H1 (cell line): ENCODE results near the gene SMG9. TPM values are rescaled to one million over a fixed set of nuclear protein-coding genes. Genes with fewer than 3 reads are reported as not detected.

Source experiments
- CTCF ChIA-PET: fragments of 300-600 bp; sonication (Branson Sonifier 250); formaldehyde crosslinking; loops from one replicate; lab custom pipeline; 2021; ENCODE audit not compliant: partially characterized antibody; lab: Charles Lee
- POLR2A ChIA-PET: fragments of 300-600 bp; sonication (Branson Sonifier 250); formaldehyde crosslinking; loops from one replicate; lab custom pipeline; 2021; ENCODE audit warnings: inconsistent platforms; ENCODE audit not compliant: partially characterized antibody; lab: Charles Lee
- DNase-seq, 2 experiments: peaks; one replicate each; pipeline versions ENCODE4 v3.0.0 to v3.0.0-alpha.2; 2010 to 2022; ENCODE audit warnings: low spot score in 2 of 2, low read depth in 1 of 2, mixed read lengths in 1 of 2
- FAIRE-seq: peaks from 2 replicates; lab custom pipeline; 2011; peaks lifted over from hg19 to GRCh38; lab: Jason Lieb, UNC
- H2AFZ ChIP-seq: 2 replicates; pipeline ENCODE4 v1.8.1; 2012; ENCODE audit warnings: low read length, inconsistent platforms
- H2AK5ac ChIP-seq: 2 replicates; pipeline ENCODE4 v1.6.1; 2013; ENCODE audit warnings: low read depth, low read length
- H2BK120ac ChIP-seq: replicated peaks from 2 replicates; pipeline ENCODE3; 2013; ENCODE audit warnings: low read depth, low read length, inconsistent platforms
- H2BK12ac ChIP-seq: 2 replicates; pipeline ENCODE4 v1.6.1; 2013; ENCODE audit warnings: low read depth, low read length
- H2BK15ac ChIP-seq: 2 replicates; pipeline ENCODE4 v1.6.1; 2013; ENCODE audit warnings: low read length
- H2BK20ac ChIP-seq: 2 replicates; pipeline ENCODE4 v1.6.1; 2013; ENCODE audit warnings: low read length
- H2BK5ac ChIP-seq: 2 replicates; pipeline ENCODE4 v1.6.1; 2013; ENCODE audit warnings: low read depth, low read length
- H3K14ac ChIP-seq: 2 replicates; pipeline ENCODE4 v1.6.1; 2013; ENCODE audit warnings: inconsistent platforms; ENCODE audit not compliant: insufficient read length
- H3K18ac ChIP-seq: 2 replicates; pipeline ENCODE4 v1.6.1; 2013; ENCODE audit warnings: low read length; ENCODE audit errors: extremely low read depth
- H3K23ac ChIP-seq: 2 replicates; pipeline ENCODE4 v1.6.1; 2013; ENCODE audit warnings: inconsistent platforms; ENCODE audit not compliant: insufficient read length
- H3K23me2 ChIP-seq: 2 replicates; pipeline ENCODE4 v1.6.1; 2013; ENCODE audit warnings: low read depth, low read length
- H3K27ac ChIP-seq: 2 replicates; pipeline ENCODE4 v1.6.1; 2011; ENCODE audit warnings: low read depth, low read length, inconsistent platforms
- H3K27me3 ChIP-seq, 4 experiments: replicated peaks in 1 of 4; 1 replicate in 1 of 4; 2 replicates in 3 of 4; pipeline versions ENCODE4 v1.6.1 to v1.8.1; 2011 to 2013; ENCODE audit warnings: low read length in 3 of 4, mild to moderate bottlenecking in 3 of 4, inconsistent platforms in 2 of 4, mixed read lengths in 2 of 4, moderate library complexity in 1 of 4; ENCODE audit not compliant: control insufficient read depth in 3 of 4, insufficient read depth in 3 of 4; ENCODE audit errors: extremely low read depth in 1 of 4
- H3K36me3 ChIP-seq, 4 experiments: 2 replicates each; pipeline versions ENCODE4 v1.6.1 to v1.8.1; 2011 to 2013; ENCODE audit warnings: mild to moderate bottlenecking in 4 of 4, low read length in 3 of 4, moderate library complexity in 2 of 4, control low read depth in 1 of 4, inconsistent platforms in 1 of 4; ENCODE audit not compliant: insufficient read depth in 4 of 4, control insufficient read depth in 2 of 4
- H3K4ac ChIP-seq: replicated peaks from 2 replicates; pipeline ENCODE3; 2013; ENCODE audit warnings: low read length, low read depth, mixed read lengths, inconsistent platforms; ENCODE audit not compliant: insufficient read length
- H3K4me1 ChIP-seq, 4 experiments: replicated peaks in 1 of 4; 1 replicate in 1 of 4; 2 replicates in 3 of 4; pipeline versions ENCODE4 v1.6.1 to v1.8.1; 2011 to 2013; ENCODE audit warnings: low read length in 3 of 4, inconsistent platforms in 2 of 4, mixed read lengths in 1 of 4; ENCODE audit not compliant: insufficient read depth in 4 of 4, control insufficient read depth in 3 of 4
- H3K4me2 ChIP-seq, 2 experiments: 2 replicates each; pipeline versions ENCODE4 v1.6.1 to v1.8.1; 2011 to 2013; ENCODE audit warnings: low read depth in 2 of 2, low read length in 2 of 2, control low read depth in 1 of 2, inconsistent platforms in 1 of 2, mild to moderate bottlenecking in 1 of 2; ENCODE audit not compliant: insufficient read depth in 1 of 2
- H3K4me3 ChIP-seq, 4 experiments: fragments of 200-600, 300-600 bp in 1 of 4; sonication (generic), shearing (Covaris generic), sonication (Bioruptor Twin) in 1 of 4; 2 replicates each; pipeline versions ENCODE4 v1.5.1 to v1.8.1; 2011 to 2016; ENCODE audit warnings: low read length in 4 of 4, low read depth in 3 of 4, control low read depth in 2 of 4, inconsistent platforms in 2 of 4, mild to moderate bottlenecking in 2 of 4, mixed read lengths in 1 of 4, moderate library complexity in 1 of 4; ENCODE audit not compliant: insufficient read depth in 2 of 4; ENCODE audit errors: extremely low read depth in 1 of 4
- H3K56ac ChIP-seq: replicated peaks from 2 replicates; pipeline ENCODE3; 2013; ENCODE audit warnings: low read depth, mild to moderate bottlenecking, mixed read lengths, low read length, inconsistent platforms; ENCODE audit not compliant: insufficient read length
- H3K79me1 ChIP-seq: 2 replicates; pipeline ENCODE4 v1.6.1; 2013; ENCODE audit warnings: low read depth, low read length, control low read depth
- H3K79me2 ChIP-seq, 2 experiments: 2 replicates each; pipeline versions ENCODE4 v1.6.1 to v1.8.1; 2012 to 2013; ENCODE audit warnings: low read length in 2 of 2, mild to moderate bottlenecking in 2 of 2, inconsistent platforms in 1 of 2; ENCODE audit not compliant: insufficient read depth in 2 of 2, control insufficient read depth in 1 of 2
- H3K9ac ChIP-seq, 4 experiments: replicated peaks in 1 of 4; 1 replicate in 1 of 4; 2 replicates in 3 of 4; pipeline versions ENCODE4 v1.6.1 to v1.8.1; 2011 to 2013; ENCODE audit warnings: low read depth in 3 of 4, low read length in 3 of 4, control low read depth in 2 of 4, mild to moderate bottlenecking in 2 of 4, moderate library complexity in 2 of 4, inconsistent platforms in 1 of 4; ENCODE audit errors: extremely low read depth in 1 of 4
- H3K9me3 ChIP-seq, 2 experiments: 2 replicates each; pipeline versions ENCODE4 v1.6.1 to v1.8.1; 2012 to 2013; ENCODE audit warnings: mild to moderate bottlenecking in 2 of 2, moderate library complexity in 2 of 2, control low read depth in 1 of 2, inconsistent platforms in 1 of 2, low read depth in 1 of 2, low read length in 1 of 2, mixed read lengths in 1 of 2; ENCODE audit not compliant: insufficient read depth in 2 of 2
- H4K20me1 ChIP-seq, 2 experiments: replicated peaks in 1 of 2; 2 replicates each; pipeline versions ENCODE3 to v1.8.1; 2011 to 2013; ENCODE audit warnings: inconsistent platforms in 2 of 2, low read length in 2 of 2, mild to moderate bottlenecking in 1 of 2; ENCODE audit not compliant: insufficient read depth in 2 of 2, control insufficient read depth in 1 of 2
- H4K5ac ChIP-seq: 2 replicates; pipeline ENCODE4 v1.6.1; 2013; ENCODE audit warnings: low read length, low read depth, mixed read lengths, inconsistent platforms; ENCODE audit not compliant: insufficient read length
- H4K8ac ChIP-seq: 2 replicates; pipeline ENCODE4 v1.8.0; 2013; ENCODE audit warnings: mild to moderate bottlenecking, moderate library complexity, low read length, inconsistent platforms; ENCODE audit not compliant: insufficient read depth; ENCODE audit errors: extremely low read depth
- H4K91ac ChIP-seq: replicated peaks from 2 replicates; pipeline ENCODE3; 2013; ENCODE audit warnings: low read length, mixed read lengths, inconsistent platforms; ENCODE audit not compliant: insufficient read length
- CHD1 ChIP-seq: IDR thresholded peaks from 2 replicates; pipeline ENCODE4 v1.6.1; 2012; ENCODE audit warnings: low read depth, low read length, improper control_type of control experiment
- EP300 ChIP-seq, 2 experiments: IDR thresholded peaks; 1 replicate in 1 of 2; 2 replicates in 1 of 2; pipeline ENCODE4 v1.6.1; 2011 to 2012; ENCODE audit warnings: low read depth in 2 of 2, low read length in 2 of 2, mild to moderate bottlenecking in 2 of 2, borderline replicate concordance in 1 of 2, inconsistent platforms in 1 of 2, moderate library complexity in 1 of 2
- HDAC6 ChIP-seq: IDR thresholded peaks from one replicate; pipeline ENCODE4 v1.7.1; 2012; ENCODE audit warnings: low read depth, mild to moderate bottlenecking, inconsistent platforms, low read length, moderate library complexity
- KDM1A ChIP-seq: fragments of 200-600, 300-600 bp; sonication (generic); IDR thresholded peaks from 2 replicates; pipeline ENCODE4 v1.7.1; 2016; ENCODE audit warnings: mild to moderate bottlenecking, low read length, borderline replicate concordance
- KDM4A ChIP-seq: IDR thresholded peaks from one replicate; pipeline ENCODE4 v1.7.1; 2012; ENCODE audit warnings: low read depth, mild to moderate bottlenecking, moderate library complexity, low read length, inconsistent platforms; ENCODE audit not compliant: severe bottlenecking
- RNF2 ChIP-seq: fragments of 200-900, 300-1000 bp; sonication (generic); IDR thresholded peaks from 2 replicates; pipeline ENCODE4 v1.7.1; 2016; ENCODE audit warnings: borderline replicate concordance, low read depth, mild to moderate bottlenecking, antibody characterized with exemption, low read length; ENCODE audit not compliant: poor library complexity, severe bottlenecking; ENCODE audit errors: missing control alignments
- SIX5 ChIP-seq: IDR thresholded peaks from 2 replicates; pipeline ENCODE4 v1.6.1; 2011; ENCODE audit warnings: mild to moderate bottlenecking, low read depth, low read length
- SP1 ChIP-seq: IDR thresholded peaks from 2 replicates; pipeline ENCODE4 v1.6.1; 2011; ENCODE audit warnings: low read depth, low read length
- WGBS, 2 experiments: shearing (Covaris generic) in 1 of 2; methylation state at CpG; one replicate each; pipeline versions ENCODE4 v1.1.6 to v1.1.7; 2013 to 2015; ENCODE audit warnings: low lambda C conversion rate in 2 of 2, mixed read lengths in 2 of 2, inconsistent platforms in 1 of 2, low coverage in 1 of 2, missing lambda C conversion rate in 1 of 2; ENCODE audit not compliant: insufficient replicate concordance in 2 of 2, insufficient coverage in 1 of 2, insufficient read length in 1 of 2; ENCODE audit errors: extremely low coverage in 1 of 2, missing lambda C conversion rate in 1 of 2; 5-methylcytosine and 5-hydroxymethylcytosine counted together
- polyA plus RNA-seq, 7 experiments: library from polyadenylated mRNA; depleted of rRNA in 3 of 7; stranded (reverse) in 5 of 7; unstranded in 2 of 7; fragments of >200 nt in 5 of 7; fragments of 200-250 nt in 2 of 7; gene quantifications; 1 replicate in 5 of 7; 2 replicates in 1 of 7; 4 replicates in 1 of 7; pipeline versions ENCODE4 v1.2.1 to v1.2.3, GENCODE V29; 2011 to 2013; ENCODE audit warnings: missing spikeins in 2 of 7, mixed read lengths in 2 of 7
- total RNA-seq: library from RNA; stranded (reverse); fragmentation: NEBNext Ultra II Directional; extraction: Animal tissue kit (Norgen Biotek cat#: 25700); gene quantifications from 2 replicates; pipeline ENCODE4 v1.2.1, GENCODE V29; 2021
- TF ChIP-seq, protein P1 (sequence below): IDR thresholded peaks from 2 replicates; pipeline ENCODE4 v1.6.1; 2012; ENCODE audit warnings: inconsistent platforms
- TF ChIP-seq, protein P2 (sequence below), 3 experiments: IDR thresholded peaks; 1 replicate in 2 of 3; 2 replicates in 1 of 3; pipeline versions ENCODE4 v1.5.1 to v1.6.1; 2011; ENCODE audit warnings: low read length in 3 of 3, mild to moderate bottlenecking in 3 of 3, inconsistent platforms in 2 of 3, low read depth in 1 of 3, moderate library complexity in 1 of 3; ENCODE audit not compliant: insufficient read depth in 1 of 3; ENCODE audit errors: control extremely low read depth in 1 of 3

The SMG9 gene
- total and polyA plus RNA-seq, 2 of the 8 experiments (the other 6 are each of a cell fraction or from before 2014, with no cell fraction given): 20.4 to 28.7 TPM

DNA sequence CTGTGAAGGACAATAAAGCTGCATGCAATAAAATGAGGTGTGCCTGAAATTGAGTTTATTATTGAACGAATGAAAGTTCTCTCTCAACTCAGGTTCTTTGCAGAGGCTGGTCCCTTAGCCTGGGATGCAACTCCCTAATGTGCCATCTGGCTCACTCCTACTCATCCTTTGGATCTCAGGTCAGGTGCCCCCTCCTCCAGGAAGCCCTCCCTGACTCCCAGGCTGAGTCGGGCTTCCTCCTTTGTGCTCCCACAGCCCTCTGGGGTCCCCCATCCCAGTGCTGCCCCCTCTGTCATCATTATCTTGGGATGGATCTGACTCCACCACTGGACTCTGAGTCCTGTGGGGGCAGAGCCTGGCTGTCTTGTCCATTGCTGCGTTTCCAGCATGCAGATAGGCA, 41.6 kb downstream of the SMG9 start:
- no peak overlapping the region for H3K14ac ChIP-seq
- no peak overlapping the region for H3K27ac ChIP-seq
- H2BK15ac ChIP-seq: no peak overlapping the region
- no peak overlapping the region for H2AK5ac ChIP-seq
- peaks cover 5 to 7% of the 10 kb centered on the region in 2 experiments; a peak in 3 of 4 replicates for H3K9me3 ChIP-seq
- H3K23ac ChIP-seq: no peak overlapping the region
- H3K23me2 ChIP-seq: no peaks in the 10 kb centered on the region
- H3K79me1 ChIP-seq: no peaks in the 10 kb centered on the region
- no peak overlapping the region for H3K4me3 ChIP-seq
- H2AFZ ChIP-seq: no peak overlapping the region
- no peaks in the 10 kb centered on the region for H3K36me3 ChIP-seq
- no peak overlapping the region for H3K4me2 ChIP-seq
- H2BK120ac ChIP-seq: no peak overlapping the region
- no peak overlapping the region for H3K9ac ChIP-seq
- H4K91ac ChIP-seq: no peak overlapping the region
- H2BK5ac ChIP-seq: no peak overlapping the region
- POLR2A ChIA-PET: no interaction called here
- 0 out of 2 replicates have a peak overlapping the region, but pooled peaks have one; percentile 17 for H2BK12ac ChIP-seq
- H4K20me1 ChIP-seq: no peaks in the 10 kb centered on the region
- no peak overlapping the region for H2BK20ac ChIP-seq
- no peak overlapping the region for H4K5ac ChIP-seq
- DNase-seq: no peak
- no peaks in the 10 kb centered on the region for H3K27me3 ChIP-seq
- FAIRE-seq: no peak
- H3K18ac ChIP-seq: no peak overlapping the region
- H3K4me1 ChIP-seq: no peaks in the 10 kb centered on the region
- H3K56ac ChIP-seq: no peak overlapping the region
- no peak overlapping the region for H4K8ac ChIP-seq
- 78% methylated on average over 3 of the region's 3 CpGs; no CpG with 5 or more reads in 1 of the 2 experiments for WGBS, 2 experiments
- no peaks in the 10 kb centered on the region for H3K79me2 ChIP-seq
- CTCF ChIA-PET: interaction anchor here (0.6 kb wide), 1 partner anchor 12 kb away, joined by 3 read pairs; no protein-coding TSS in a partner anchor
- no peak overlapping the region for H3K4ac ChIP-seq
- TF ChIP-seq, protein P1, sequence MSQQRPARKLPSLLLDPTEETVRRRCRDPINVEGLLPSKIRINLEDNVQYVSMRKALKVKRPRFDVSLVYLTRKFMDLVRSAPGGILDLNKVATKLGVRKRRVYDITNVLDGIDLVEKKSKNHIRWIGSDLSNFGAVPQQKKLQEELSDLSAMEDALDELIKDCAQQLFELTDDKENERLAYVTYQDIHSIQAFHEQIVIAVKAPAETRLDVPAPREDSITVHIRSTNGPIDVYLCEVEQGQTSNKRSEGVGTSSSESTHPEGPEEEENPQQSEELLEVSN: no peak
- TF ChIP-seq, protein P2, sequence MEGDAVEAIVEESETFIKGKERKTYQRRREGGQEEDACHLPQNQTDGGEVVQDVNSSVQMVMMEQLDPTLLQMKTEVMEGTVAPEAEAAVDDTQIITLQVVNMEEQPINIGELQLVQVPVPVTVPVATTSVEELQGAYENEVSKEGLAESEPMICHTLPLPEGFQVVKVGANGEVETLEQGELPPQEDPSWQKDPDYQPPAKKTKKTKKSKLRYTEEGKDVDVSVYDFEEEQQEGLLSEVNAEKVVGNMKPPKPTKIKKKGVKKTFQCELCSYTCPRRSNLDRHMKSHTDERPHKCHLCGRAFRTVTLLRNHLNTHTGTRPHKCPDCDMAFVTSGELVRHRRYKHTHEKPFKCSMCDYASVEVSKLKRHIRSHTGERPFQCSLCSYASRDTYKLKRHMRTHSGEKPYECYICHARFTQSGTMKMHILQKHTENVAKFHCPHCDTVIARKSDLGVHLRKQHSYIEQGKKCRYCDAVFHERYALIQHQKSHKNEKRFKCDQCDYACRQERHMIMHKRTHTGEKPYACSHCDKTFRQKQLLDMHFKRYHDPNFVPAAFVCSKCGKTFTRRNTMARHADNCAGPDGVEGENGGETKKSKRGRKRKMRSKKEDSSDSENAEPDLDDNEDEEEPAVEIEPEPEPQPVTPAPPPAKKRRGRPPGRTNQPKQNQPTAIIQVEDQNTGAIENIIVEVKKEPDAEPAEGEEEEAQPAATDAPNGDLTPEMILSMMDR (IDR thresholded peaks at IDR 0.05; ENCODE audit: control extremely low read depth in 1 of 3, insufficient read depth in 1 of 3, low read depth in 1 of 3, low read length in 3 of 3): no peak
- TF ChIP-seq KDM1A: no peak
- TF ChIP-seq CHD1: no peak
- TF ChIP-seq SIX5: no peak
- no peak for TF ChIP-seq KDM4A
- no peak for TF ChIP-seq SP1
- no peak for TF ChIP-seq RNF2
- no peak for TF ChIP-seq EP300 (IDR thresholded peaks at IDR 0.05; ENCODE audit: borderline replicate concordance in 1 of 2, low read depth in 2 of 2, low read length in 2 of 2)
- TF ChIP-seq HDAC6: no peak
